Measurements from ENCODE around the gene DNAJB5. TPM values are rescaled to one million over a fixed set of nuclear protein-coding genes. Genes with fewer than 3 reads are reported as not detected.

The DNAJB5 gene
- total RNA-seq, 1 donor from 2014 or later = 27.3 TPM

DNA sequence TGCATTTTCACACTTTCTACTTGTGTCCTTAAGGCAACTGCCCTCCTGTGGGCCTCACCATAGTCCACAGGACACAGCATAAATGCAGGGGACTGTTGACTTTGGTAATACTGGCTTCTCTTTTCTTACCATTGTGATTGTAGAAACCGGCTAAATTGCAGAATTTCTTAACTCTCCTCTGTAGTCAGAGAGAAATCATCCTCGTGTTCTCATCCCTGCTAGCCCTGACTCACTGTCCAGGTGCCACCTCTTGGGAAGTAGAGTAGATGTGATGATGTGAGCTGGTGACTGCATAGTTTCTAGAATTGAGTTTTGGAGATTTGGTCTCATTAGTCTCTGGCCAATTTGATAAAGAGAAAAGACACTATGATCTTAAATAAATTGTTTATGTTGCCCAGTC lies 26.0 kb upstream of the DNAJB5 start:
- TF ChIP-seq EZH2 (IDR thresholded peaks at IDR 0.05; ENCODE audit: insufficient read depth, low read length) = no peak
- TF ChIP-seq CTCF (IDR thresholded peaks at IDR 0.05; ENCODE audit: insufficient read depth, low read depth, low read length) = no peak
- peaks cover 29% of the 10 kb centered on the region for H3K27me3 Mint-ChIP-seq (ENCODE audit: low read depth, unreplicated experiment)
- no peaks in the 10 kb centered on the region for H3K9me3 ChIP-seq (ENCODE audit: insufficient read depth, low read depth, low read length)
- H2AFZ ChIP-seq (ENCODE audit: low read depth, low read length) = no peak overlapping the region
- H4K20me1 ChIP-seq (ENCODE audit: insufficient read depth, low read length) = no peaks in the 10 kb centered on the region
- no peak overlapping the region for H3K9ac ChIP-seq (ENCODE audit: low read length)
- H3K36me3 ChIP-seq (ENCODE audit: insufficient read depth, low read length) = no peaks in the 10 kb centered on the region
- H3K79me2 ChIP-seq (ENCODE audit: insufficient read depth, low read length) = no peaks in the 10 kb centered on the region
- H3K27ac Mint-ChIP-seq (ENCODE audit: unreplicated experiment) = no peak overlapping the region
- H3K4me1 Mint-ChIP-seq (ENCODE audit: low read depth, unreplicated experiment) = peaks cover 15% of the 10 kb centered on the region
- peaks cover 3% of the 10 kb centered on the region for H3K9me3 Mint-ChIP-seq (ENCODE audit: unreplicated experiment)
- no peak for DNase-seq (ENCODE audit: low read depth)
- no peak overlapping the region for H3K4me3 ChIP-seq (ENCODE audit: insufficient read depth, low read depth, low read length)
- FAIRE-seq = no peak
- H3K27me3 ChIP-seq (ENCODE audit: insufficient read depth, low read length) = peaks cover 66% of the 10 kb centered on the region
- peaks cover 6% of the 10 kb centered on the region for H3K4me1 ChIP-seq (ENCODE audit: insufficient read depth, low read length)
- no peaks in the 10 kb centered on the region for H3K36me3 Mint-ChIP-seq (ENCODE audit: low read depth, unreplicated experiment)
- no peak overlapping the region for H3K4me2 ChIP-seq (ENCODE audit: low read length)
- H3K4me3 Mint-ChIP-seq (ENCODE audit: unreplicated experiment) = no peak overlapping the region
- no peak overlapping the region for H3K27ac ChIP-seq (ENCODE audit: low read depth, low read length)

- H2AFZ ChIP-seq (ENCODE audit: low read depth, low read length) = no peak overlapping the region
- TF ChIP-seq EZH2 (IDR thresholded peaks at IDR 0.05; ENCODE audit: insufficient read depth, low read length) = no peak
- TF ChIP-seq CTCF (IDR thresholded peaks at IDR 0.05; ENCODE audit: insufficient read depth, low read depth, low read length) = no peak
- Mint-ChIP-seq H3K4me1 (ENCODE audit: low read depth, unreplicated experiment) (peaks cover 15% of the 10 kb centered on the region), H3K27ac (ENCODE audit: unreplicated experiment) (no peak overlapping the region), H3K27me3 (ENCODE audit: low read depth, unreplicated experiment) (peaks cover 26% of the 10 kb centered on the region), H3K36me3 (ENCODE audit: low read depth, unreplicated experiment) (no peaks in the 10 kb centered on the region), H3K9me3 (ENCODE audit: unreplicated experiment) (peaks cover 3% of the 10 kb centered on the region), H3K4me3 (ENCODE audit: unreplicated experiment) (no peak overlapping the region)
- no peaks in the 10 kb centered on the region for H3K36me3 ChIP-seq (ENCODE audit: insufficient read depth, low read length)
- no peaks in the 10 kb centered on the region for H3K9me3 ChIP-seq (ENCODE audit: insufficient read depth, low read depth, low read length)
- DNase-seq (ENCODE audit: low read depth) = no peak
- no peak overlapping the region for H3K4me2 ChIP-seq (ENCODE audit: low read length)
- no peaks in the 10 kb centered on the region for H4K20me1 ChIP-seq (ENCODE audit: insufficient read depth, low read length)
- no peaks in the 10 kb centered on the region for H3K79me2 ChIP-seq (ENCODE audit: insufficient read depth, low read length)
- H3K27me3 ChIP-seq (ENCODE audit: insufficient read depth, low read length) = peaks cover 61% of the 10 kb centered on the region
- no peak overlapping the region for H3K27ac ChIP-seq (ENCODE audit: low read depth, low read length)
- no peak overlapping the region for H3K4me3 ChIP-seq (ENCODE audit: insufficient read depth, low read depth, low read length)
- no peak overlapping the region for H3K9ac ChIP-seq (ENCODE audit: low read length)
- peaks cover 6% of the 10 kb centered on the region for H3K4me1 ChIP-seq (ENCODE audit: insufficient read depth, low read length)
- FAIRE-seq = no peak
Observed at GRCh38 chr9:34964458-34964857, 25.1 kb upstream of the DNAJB5 start.

GRCh38 chr9:34971146-34971811 lies 18.3 kb upstream of the DNAJB5 start:
- no peak overlapping the region for H3K4me2 ChIP-seq (ENCODE audit: low read length)
- H3K79me2 ChIP-seq (ENCODE audit: insufficient read depth, low read length) = no peaks in the 10 kb centered on the region
- no peaks in the 10 kb centered on the region for H3K9me3 Mint-ChIP-seq (ENCODE audit: unreplicated experiment)
- FAIRE-seq (no peak), DNase-seq (ENCODE audit: low read depth) (no peak)
- H3K36me3 ChIP-seq (ENCODE audit: insufficient read depth, low read length) = no peaks in the 10 kb centered on the region
- H3K36me3 Mint-ChIP-seq (ENCODE audit: low read depth, unreplicated experiment) = no peaks in the 10 kb centered on the region
- no peaks in the 10 kb centered on the region for H4K20me1 ChIP-seq (ENCODE audit: insufficient read depth, low read length)
- H2AFZ ChIP-seq (ENCODE audit: low read depth, low read length) = no peak overlapping the region
- H3K27ac Mint-ChIP-seq (ENCODE audit: unreplicated experiment) = no peak overlapping the region
- no peaks in the 10 kb centered on the region for H3K4me1 Mint-ChIP-seq (ENCODE audit: low read depth, unreplicated experiment)
- H3K27me3 ChIP-seq (ENCODE audit: insufficient read depth, low read length) = peaks cover 34% of the 10 kb centered on the region
- no peaks in the 10 kb centered on the region for H3K9me3 ChIP-seq (ENCODE audit: insufficient read depth, low read depth, low read length)
- TF ChIP-seq CTCF (IDR thresholded peaks at IDR 0.05; ENCODE audit: insufficient read depth, low read depth, low read length) = no peak
- no peak overlapping the region for H3K9ac ChIP-seq (ENCODE audit: low read length)
- H3K4me1 ChIP-seq (ENCODE audit: insufficient read depth, low read length) = no peaks in the 10 kb centered on the region
- peaks cover 27% of the 10 kb centered on the region for H3K27me3 Mint-ChIP-seq (ENCODE audit: low read depth, unreplicated experiment)
- H3K27ac ChIP-seq (ENCODE audit: low read depth, low read length) = no peak overlapping the region
- H3K4me3 Mint-ChIP-seq (ENCODE audit: unreplicated experiment) = no peak overlapping the region
- H3K4me3 ChIP-seq (ENCODE audit: insufficient read depth, low read depth, low read length) = no peak overlapping the region
